Right forelimb (tissue), 1 donor: Measurements from ENCODE around the gene ALKBH6.
"Not testable (repeated sequence)": the region's sequence is repeated elsewhere in the genome, so short reads cannot be mapped to it uniquely, and the experiment has no call there.

Experiments used
- DNase-seq: peaks from one replicate; pipeline ENCODE4 v3.0.0-alpha.2; 2018

The ALKBH6 gene

GRCh38 chr19:36014012-36014924, at the start of gene ALKBH6:
Gene ALKBH6, minus strand, starts transcription at chr19:36014213. Its CDS starts 816 bp downstream, at chr19:36013397.
- peak; percentile 99 for DNase-seq

- DNase-seq: no peak
These were observed 47.4 kb upstream of the ALKBH6 start for GRCh38 chr19:36061367-36061766.

GRCh38 chr19:36060430-36060829, 46.4 kb upstream of the ALKBH6 start:
- DNase-seq: no peak

- no peak for DNase-seq
These were observed 45.3 kb upstream of the ALKBH6 start for GRCh38 chr19:36059180-36059910.

- no peak for DNase-seq
These were observed 44.6 kb upstream of the ALKBH6 start for GRCh38 chr19:36058481-36059179.

GRCh38 chr19:36054733-36055686, 41.0 kb upstream of the ALKBH6 start, which contains the start of gene WDR62:
Gene WDR62, plus strand, starts transcription at chr19:36054897. Its CDS starts 75 bp downstream, at chr19:36054972.
- peak; percentile 98 for DNase-seq

DNA sequence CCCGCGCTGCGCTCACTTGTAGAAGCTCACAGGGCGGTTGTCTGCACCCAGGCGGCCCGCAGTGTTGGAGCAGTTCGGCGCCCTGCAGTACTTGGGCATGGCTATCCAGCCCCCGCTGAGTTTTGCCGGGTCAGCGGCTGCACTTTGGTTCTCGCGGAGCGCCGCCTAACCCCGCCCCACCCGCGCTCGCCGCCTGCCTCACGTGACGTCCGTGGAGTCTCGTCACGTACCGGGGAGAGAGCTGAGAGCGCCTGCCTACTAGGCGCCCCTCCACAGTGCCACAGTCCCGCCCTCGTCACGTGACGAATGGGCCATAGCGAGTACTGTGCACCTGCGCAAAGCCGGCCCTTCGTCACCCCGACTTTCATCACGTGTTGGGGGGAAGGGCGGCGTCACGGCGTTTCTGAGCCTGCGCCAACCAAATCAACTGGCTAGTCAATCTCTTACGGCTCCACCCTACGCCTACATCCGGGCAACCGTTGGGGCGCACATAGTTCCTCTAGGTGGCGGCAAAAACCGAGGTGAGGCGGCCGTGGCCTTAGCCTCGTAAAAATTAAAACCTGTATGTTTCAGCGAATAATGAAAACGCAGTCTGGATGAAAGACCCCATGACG, 40.2 kb upstream of the ALKBH6 start, which contains the start of gene THAP8:
TSS of gene THAP8 (minus strand) at position 167 of the 614 bp plus-strand sequence. CDS start at position 99, 68 bp downstream.
- peak; percentile 100 for DNase-seq

DNA sequence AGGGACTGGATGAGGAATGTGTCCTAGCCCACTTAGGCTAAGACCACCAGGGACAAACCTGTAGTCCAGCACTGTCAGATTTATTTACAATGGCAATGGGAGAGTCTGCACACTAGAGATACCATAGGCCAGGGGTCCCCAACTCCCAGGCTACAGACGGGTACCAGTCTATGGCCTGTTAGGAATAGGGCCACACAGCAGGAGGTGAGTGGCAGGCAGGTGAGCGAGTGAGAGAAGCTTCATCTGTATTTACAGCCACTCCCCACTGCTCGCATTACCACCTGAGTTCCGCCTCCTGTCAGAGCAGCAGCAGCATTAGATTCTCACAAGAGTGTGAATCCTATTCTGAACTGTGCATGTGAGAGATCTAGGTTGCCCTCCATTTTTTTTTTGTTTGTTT, 37.6 kb upstream of the ALKBH6 start:
- no peak for DNase-seq

DNA sequence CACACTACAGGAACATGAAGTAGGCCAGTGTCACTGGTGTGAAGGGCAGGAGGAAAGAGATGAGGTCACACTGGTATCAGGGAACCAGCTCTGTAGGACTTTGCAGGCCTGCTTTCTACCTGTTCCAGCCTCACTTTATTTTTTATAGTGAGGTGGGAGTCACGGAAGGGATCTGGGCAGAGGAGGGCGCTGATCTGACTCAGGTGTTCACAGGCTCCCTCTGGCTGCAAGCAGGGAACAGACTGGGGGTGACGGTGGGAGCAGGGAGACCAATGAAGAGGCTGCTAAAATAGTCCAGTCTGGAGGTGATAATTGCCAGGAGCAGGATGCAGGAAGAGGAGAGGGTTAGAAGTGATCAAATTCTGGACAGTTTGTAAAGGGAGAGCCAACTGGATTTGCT, 37.2 kb upstream of the ALKBH6 start:
- no peak for DNase-seq

GRCh38 chr19:36049080-36049698, 35.2 kb upstream of the ALKBH6 start:
- DNase-seq: no peak

- DNase-seq: no peak
These were observed 33.8 kb upstream of the ALKBH6 start for GRCh38 chr19:36047835-36048234.

- no peak for DNase-seq
These were observed 32.5 kb upstream of the ALKBH6 start for GRCh38 chr19:36046443-36047050.

- no peak for DNase-seq
These were observed 29.9 kb upstream of the ALKBH6 start for GRCh38 chr19:36043952-36044351.

- DNase-seq: no peak
These were observed 27.8 kb upstream of the ALKBH6 start for GRCh38 chr19:36041831-36042230.

GRCh38 chr19:36041092-36041491, 27.1 kb upstream of the ALKBH6 start:
- DNase-seq: not testable (repeated sequence)

DNA sequence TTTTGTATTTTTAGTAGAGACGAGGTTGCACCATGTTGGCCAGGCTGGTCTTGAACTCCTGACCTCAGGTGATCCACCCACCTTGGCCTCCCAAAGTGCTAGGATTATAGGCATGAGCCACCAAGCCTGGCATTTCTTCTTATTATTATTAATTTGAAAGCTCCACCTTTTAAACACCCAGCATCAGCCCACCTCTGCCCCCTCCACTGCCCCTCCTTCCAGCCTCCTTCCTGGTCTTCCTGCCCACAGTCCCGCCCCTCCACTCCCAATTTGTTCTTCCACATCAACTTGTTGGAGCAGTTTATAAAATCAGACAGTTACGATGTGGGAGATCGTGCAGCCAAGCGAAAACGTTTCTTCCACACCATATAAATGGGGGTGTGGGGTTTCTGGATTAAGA, 26.5 kb upstream of the ALKBH6 start:
- DNase-seq: no peak

- peak; percentile 90 for DNase-seq
These were observed 18.5 kb upstream of the ALKBH6 start, which contains the start of gene CLIP3 for GRCh38 chr19:36032251-36033104. Gene CLIP3, minus strand, starts transcription at chr19:36032873. Its CDS starts 516 bp downstream, at chr19:36032357.

DNA sequence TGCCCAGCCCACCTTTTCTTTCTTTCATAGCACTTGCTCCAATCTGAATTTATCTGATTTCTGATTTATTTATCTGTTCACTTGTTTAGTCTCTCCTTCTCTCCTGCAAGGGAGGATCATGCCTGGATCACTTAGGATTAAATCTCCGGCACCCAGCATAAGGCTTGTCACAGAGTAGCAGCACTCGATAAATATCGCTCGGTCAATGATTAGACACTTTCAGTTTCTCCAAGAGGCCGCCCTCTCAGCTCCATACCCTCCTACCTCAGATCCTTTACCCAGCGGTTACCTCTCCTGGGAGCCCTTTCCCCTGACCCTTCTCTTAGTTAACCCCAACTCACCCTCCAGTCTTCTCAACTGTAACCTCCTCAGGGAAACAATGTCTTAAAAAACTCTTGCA, 17.3 kb upstream of the ALKBH6 start:
- no peak for DNase-seq
